HG03442 (cell line): ENCODE results near the gene TMEM120A.

Experiments used
- ATAC-seq: cut with Tn5 transposase; IDR thresholded peaks from one replicate; pipeline ENCODE4 v1.9.1; 2021; ENCODE audit warnings: mild to moderate bottlenecking, moderate library complexity; ENCODE audit not compliant: unreplicated experiment

Gene TMEM120A

GRCh38 chr7:75961218-75961617 is 33.2 kb downstream of the TMEM120A start:
- ATAC-seq: no peak

GRCh38 chr7:75960372-75960771 is 34.0 kb downstream of the TMEM120A start:
- ATAC-seq: no peak

DNA sequence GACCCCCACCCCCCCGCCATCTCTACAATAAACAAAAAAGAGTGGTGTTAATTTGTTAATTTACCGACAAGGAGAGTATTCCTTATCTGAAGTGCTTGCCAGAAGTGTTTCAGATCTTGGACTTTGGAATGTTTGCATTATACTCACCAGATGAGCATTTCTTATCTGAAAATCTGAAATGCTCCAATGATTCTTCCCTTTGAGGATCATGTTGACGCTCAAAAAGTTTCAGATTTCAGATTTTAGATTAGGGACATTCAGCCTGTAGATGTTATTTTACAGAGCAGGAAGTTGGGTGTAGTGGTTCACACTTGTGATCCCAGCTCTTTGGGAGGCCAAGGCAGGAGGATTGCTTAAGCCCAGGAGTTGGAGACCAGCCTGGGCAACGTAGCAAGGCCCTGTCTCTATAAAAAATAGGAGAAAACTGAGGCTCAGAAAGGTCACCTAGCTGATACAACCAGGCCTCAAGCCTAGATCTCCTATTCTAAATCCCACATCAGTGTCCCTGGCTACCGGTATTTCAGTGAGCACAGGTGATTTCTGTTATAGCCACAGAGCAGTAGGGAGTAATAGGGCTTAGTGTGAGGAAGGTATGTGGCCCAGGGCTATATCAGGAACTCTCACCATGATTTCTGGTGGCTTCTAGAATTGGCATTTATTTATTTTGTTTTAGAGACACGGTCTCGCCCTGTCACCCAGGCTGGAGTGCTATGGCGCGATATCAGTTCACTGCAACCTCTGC is 35.4 kb downstream of the TMEM120A start:
- no peak for ATAC-seq

DNA sequence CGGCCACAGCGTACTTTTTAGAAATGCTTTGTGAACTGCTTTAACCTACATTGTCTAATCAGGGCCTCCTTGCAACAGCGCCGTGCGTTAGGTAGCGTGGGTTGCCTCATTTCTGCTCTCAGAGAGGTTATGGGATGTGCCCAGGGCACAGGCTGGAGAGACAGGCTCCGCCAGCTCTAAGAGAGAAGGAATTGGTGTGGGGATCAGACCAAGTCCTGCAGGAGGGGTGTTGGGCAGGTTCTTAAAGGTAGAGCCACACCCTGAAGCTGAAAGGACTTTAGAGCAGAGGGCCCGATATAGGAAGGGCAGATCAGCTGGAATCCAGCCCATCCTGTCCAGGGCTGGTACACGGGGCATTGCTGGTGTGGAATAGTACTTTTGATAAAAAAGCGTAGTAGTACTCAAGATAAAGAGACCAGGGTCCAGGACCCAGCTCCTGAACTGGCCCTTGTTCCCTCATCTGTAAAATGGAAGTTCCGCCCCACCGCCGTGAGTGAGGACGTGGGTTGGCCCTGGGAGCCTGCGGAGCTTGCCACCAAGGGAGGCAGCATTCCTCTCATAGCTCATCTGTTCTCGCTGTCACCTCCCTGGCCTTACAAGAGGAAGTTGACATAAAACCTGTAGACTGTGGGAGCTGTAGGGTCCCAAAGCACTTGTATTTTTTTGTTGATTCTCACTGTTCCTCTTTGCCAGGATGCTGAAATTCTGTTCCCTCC is 37.2 kb downstream of the TMEM120A start:
- ATAC-seq: no peak

- ATAC-seq: no peak
Measured at GRCh38 chr7:75955331-75955955, 39.0 kb downstream of the TMEM120A start.

DNA sequence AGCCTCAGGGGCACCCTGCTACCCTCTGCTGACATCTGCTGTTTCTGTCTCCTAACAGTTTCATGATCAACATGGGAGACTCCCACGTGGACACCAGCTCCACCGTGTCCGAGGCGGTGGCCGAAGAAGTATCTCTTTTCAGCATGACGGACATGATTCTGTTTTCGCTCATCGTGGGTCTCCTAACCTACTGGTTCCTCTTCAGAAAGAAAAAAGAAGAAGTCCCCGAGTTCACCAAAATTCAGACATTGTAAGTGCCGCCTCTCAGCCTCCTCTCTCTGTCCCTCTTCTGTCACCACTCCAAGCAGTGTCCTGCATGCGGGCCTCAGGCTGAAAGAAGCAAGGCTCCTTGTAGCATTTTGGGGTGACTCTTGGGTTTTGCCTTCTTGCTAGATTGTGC is 40.5 kb downstream of the TMEM120A start:
- ATAC-seq: no peak

- ATAC-seq: no peak
Measured at GRCh38 chr7:75953431-75953830, 41.0 kb downstream of the TMEM120A start.

GRCh38 chr7:75951506-75951905 is 42.9 kb downstream of the TMEM120A start:
- no peak for ATAC-seq

DNA sequence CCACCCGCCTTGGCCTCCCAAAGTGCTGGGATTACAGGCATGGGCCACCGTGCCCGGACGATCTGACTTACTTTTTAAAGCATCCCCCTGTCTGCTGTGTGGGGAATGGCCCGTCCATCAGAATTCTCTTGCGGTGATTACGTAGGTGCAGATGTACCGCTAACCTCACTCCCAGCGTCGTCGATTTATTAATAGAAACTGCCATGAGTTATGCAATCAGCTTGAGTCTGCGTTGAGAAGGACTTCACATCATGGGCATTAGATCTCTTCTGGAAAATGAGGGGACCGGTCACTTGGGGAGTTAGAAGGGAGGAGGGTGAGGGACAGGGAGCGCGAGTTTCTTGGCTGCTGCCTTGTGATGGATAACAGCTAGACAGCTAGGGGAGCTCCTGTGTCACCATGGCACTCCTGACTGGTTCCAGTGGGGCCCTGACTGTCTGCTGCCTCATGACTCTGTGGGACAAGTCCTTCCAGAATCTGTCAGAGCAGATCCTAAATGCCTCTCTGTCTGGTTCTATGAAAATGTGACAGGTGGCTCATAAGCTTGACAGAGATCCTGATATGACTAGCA is 44.2 kb downstream of the TMEM120A start:
- no peak for ATAC-seq

DNA sequence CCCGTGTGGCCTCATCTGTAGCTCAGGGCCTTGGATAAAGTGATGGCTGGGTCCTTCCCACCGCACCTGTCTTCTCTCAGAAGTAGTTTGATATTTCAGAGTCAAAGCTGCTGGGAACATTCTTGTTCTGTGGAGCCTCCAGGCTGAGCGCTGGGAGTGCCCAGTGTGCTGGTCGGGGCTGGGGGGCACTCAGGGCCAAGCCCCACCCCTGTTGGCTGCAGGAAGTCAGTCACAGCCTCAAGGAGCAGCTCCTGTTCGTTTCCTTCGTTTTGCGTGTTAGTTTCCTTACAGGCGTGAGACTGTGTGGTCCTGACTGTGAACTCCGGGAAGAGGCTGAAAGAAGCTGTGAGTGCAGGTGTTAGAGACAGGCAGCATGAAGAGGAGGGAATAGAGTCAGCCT is 46.2 kb downstream of the TMEM120A start:
- no peak for ATAC-seq

- ATAC-seq: no peak
Measured at GRCh38 chr7:75946207-75946855, 48.1 kb downstream of the TMEM120A start.

GRCh38 chr7:75945297-75946168 is 48.9 kb downstream of the TMEM120A start:
- ATAC-seq: no peak

GRCh38 chr7:75944507-75944906 is 49.9 kb downstream of the TMEM120A start:
- no peak for ATAC-seq

- ATAC-seq: no peak
Measured at GRCh38 chr7:75943864-75944263, 50.5 kb downstream of the TMEM120A start.

DNA sequence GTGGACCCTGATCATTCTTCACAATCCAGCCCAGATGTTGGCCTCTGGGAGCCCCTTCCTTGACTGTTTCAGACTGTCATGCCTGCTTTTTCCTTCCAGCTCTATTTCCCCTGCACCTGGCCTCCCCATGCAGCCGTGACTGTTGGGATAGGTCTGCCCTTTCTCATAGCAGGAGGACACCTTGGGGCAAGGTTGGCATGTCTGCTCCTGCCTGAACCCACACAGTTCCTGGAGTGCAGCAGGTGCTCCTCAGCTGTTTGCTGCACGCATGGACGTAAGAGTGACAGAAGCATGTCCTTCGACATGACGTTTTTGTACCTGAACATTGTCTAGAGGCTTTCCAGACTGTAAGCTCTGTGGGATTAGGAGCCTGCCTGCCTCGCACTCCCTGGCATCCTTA is 55.5 kb downstream of the TMEM120A start:
- no peak for ATAC-seq

GRCh38 chr7:75937958-75938786 is 56.2 kb downstream of the TMEM120A start:
- ATAC-seq: no peak
